B cell (primary cell): ENCODE results near the gene NBEAL2. TPM values are rescaled to one million over a fixed set of nuclear protein-coding genes. Genes with fewer than 3 reads are reported as not detected.

Experiments
- ATAC-seq: fragments of 200-7000 bp; cut with Tn5 transposase; one replicate; pipeline ENCODE4 v1.10.0; 2021; ENCODE audit warnings: low read depth, mild to moderate bottlenecking, moderate number of reproducible peaks, moderate library complexity
- CTCF ChIA-PET: fragments of 350-600 bp; sonication (Branson Sonifier 250); formaldehyde crosslinking; loops from one replicate; lab custom pipeline; 2021; ENCODE audit warnings: antibody characterized with exemption, inconsistent platforms; lab: Charles Lee
- POLR2A ChIA-PET: fragments of 350-600 bp; sonication (Branson Sonifier 250); formaldehyde crosslinking; loops from one replicate; lab custom pipeline; 2021; ENCODE audit warnings: antibody characterized with exemption; lab: Charles Lee
- DNase-seq: peaks from one replicate; pipeline ENCODE4 v3.0.0; 2013
- H2AFZ ChIP-seq: 2 replicates; pipeline ENCODE4 v1.6.1; 2012; ENCODE audit warnings: mild to moderate bottlenecking, low read depth, low read length; ENCODE audit not compliant: insufficient read depth, poor library complexity, severe bottlenecking
- H3K27ac ChIP-seq, 2 donors: 1 replicate in 1 of 2; 2 replicates in 1 of 2; pipeline ENCODE4 v1.5.1; 2012 to 2013; ENCODE audit warnings: low read length in 2 of 2, mild to moderate bottlenecking in 2 of 2, moderate library complexity in 1 of 2
- H3K27me3 ChIP-seq, 4 experiments: fragments of 200-600 bp in 1 of 4; sonication (generic) in 1 of 4; replicated peaks in 1 of 4; 1 replicate in 2 of 4; 2 replicates in 2 of 4; pipeline versions ENCODE4 v1.6.1 to v1.7.0; 2013 to 2016; ENCODE audit warnings: low read length in 3 of 4, mild to moderate bottlenecking in 2 of 4, mixed read lengths in 1 of 4, moderate library complexity in 1 of 4; ENCODE audit not compliant: insufficient read depth in 4 of 4, control insufficient read depth in 3 of 4; ENCODE audit errors: control extremely low read depth in 1 of 4
- H3K36me3 ChIP-seq, 2 experiments: replicated peaks in 1 of 2; 1 replicate in 1 of 2; 2 replicates in 1 of 2; pipeline versions ENCODE4 v1.6.1 to v1.7.1; 2013; ENCODE audit warnings: low read length in 1 of 2; ENCODE audit not compliant: insufficient read depth in 2 of 2, control insufficient read depth in 1 of 2; ENCODE audit errors: control extremely low read depth in 1 of 2, extremely low read depth in 1 of 2
- H3K4me1 ChIP-seq, 2 donors: fragments of 200-600 bp in 1 of 2; sonication (generic) in 1 of 2; 1 replicate in 1 of 2; 2 replicates in 1 of 2; pipeline versions ENCODE4 v1.5.1 to v1.6.1; 2013 to 2017; ENCODE audit warnings: low read length in 2 of 2; ENCODE audit not compliant: control insufficient read depth in 2 of 2, insufficient read depth in 2 of 2
- H3K4me2 ChIP-seq: replicated peaks from 2 replicates; pipeline ENCODE3; 2012; ENCODE audit warnings: mild to moderate bottlenecking, low read depth, low read length; ENCODE audit not compliant: poor library complexity, severe bottlenecking
- H3K4me3 ChIP-seq, 5 experiments: fragments of 200-600 bp in 1 of 5; sonication (generic) in 1 of 5; 1 replicate in 3 of 5; 2 replicates in 2 of 5; pipeline versions ENCODE4 v1.5.1 to v1.7.0; 2011 to 2016; ENCODE audit warnings: low read length in 4 of 5, mild to moderate bottlenecking in 4 of 5, low read depth in 2 of 5, control low read depth in 1 of 5, moderate library complexity in 1 of 5; ENCODE audit not compliant: insufficient read depth in 1 of 5; ENCODE audit errors: control extremely low read depth in 1 of 5, extremely low read depth in 1 of 5
- H3K79me2 ChIP-seq: fragments of 200-600 bp; sonication (generic); one replicate; pipeline ENCODE4 v1.6.0; 2016; ENCODE audit warnings: low read length; ENCODE audit not compliant: control insufficient read depth, insufficient read depth
- H3K9ac ChIP-seq: fragments of 200-600 bp; sonication (generic); 2 replicates; pipeline ENCODE4 v1.6.1; 2017; ENCODE audit warnings: mild to moderate bottlenecking, low read length, moderate library complexity
- H3K9me3 ChIP-seq, 3 donors: one replicate each; pipeline versions ENCODE4 v1.6.1 to v1.7.1; 2013; ENCODE audit warnings: low read length in 2 of 3; ENCODE audit not compliant: control insufficient read depth in 2 of 3, insufficient read depth in 1 of 3; ENCODE audit errors: control extremely low read depth in 1 of 3
- H4K20me1 ChIP-seq: 2 replicates; pipeline ENCODE4 v1.6.0; 2012; ENCODE audit warnings: mild to moderate bottlenecking, low read length; ENCODE audit not compliant: insufficient read depth, control insufficient read depth, poor library complexity, severe bottlenecking
- H3K27ac Mint-ChIP-seq: one replicate; pipeline ENCODE4 v1.8.0; 2021; ENCODE audit warnings: mixed read lengths
- H3K27me3 Mint-ChIP-seq: one replicate; pipeline ENCODE4 v1.8.0; 2021; ENCODE audit warnings: mixed read lengths
- H3K4me1 Mint-ChIP-seq: one replicate; pipeline ENCODE4 v1.8.0; 2021; ENCODE audit warnings: mixed read lengths
- H3K4me3 Mint-ChIP-seq: one replicate; pipeline ENCODE4 v1.8.0; 2021; ENCODE audit warnings: mixed read lengths
- H3K9me3 Mint-ChIP-seq: one replicate; pipeline ENCODE4 v1.8.0; 2022; ENCODE audit warnings: mixed read lengths; ENCODE audit not compliant: insufficient read depth
- EZH2 ChIP-seq: IDR thresholded peaks from 2 replicates; pipeline ENCODE4 v1.6.1; 2012; ENCODE audit warnings: borderline replicate concordance, low read depth, mild to moderate bottlenecking, moderate library complexity, low read length; ENCODE audit not compliant: insufficient read depth, poor library complexity, severe bottlenecking
- WGBS: methylation state at CpG from one replicate; pipeline ENCODE4 v1.1.5; 2013; ENCODE audit warnings: missing lambda C conversion rate; ENCODE audit not compliant: insufficient coverage; 5-methylcytosine and 5-hydroxymethylcytosine counted together
- intact Hi-C: fragments of 100-400 bp; cut with micrococcal nuclease; formaldehyde crosslinking; loops from one replicate; pipeline ENCODE4 v1.10.0; 2022
- polyA plus RNA-seq: library from polyadenylated mRNA; depleted of rRNA; stranded (reverse); fragments of >200 nt; gene quantifications from 2 replicates; pipeline ENCODE4 v1.2.3, GENCODE V29; 2012
- total RNA-seq, 2 donors: library from RNA; stranded (reverse); fragments of 120-200 nt in 1 of 2; gene quantifications; 1 replicate in 1 of 2; 2 replicates in 1 of 2; pipeline versions ENCODE4 v1.2.3 to v1.2.4, GENCODE V29; 2013 to 2022
- TF ChIP-seq, protein P1 (sequence below): fragments of 200-600 bp; IDR thresholded peaks from one replicate; pipeline ENCODE4 v1.8.0; 2022; ENCODE audit warnings: antibody characterized with exemption, mild to moderate bottlenecking

NBEAL2 gene
- total and polyA plus RNA-seq, 2 donors (not counting 1 experiment from before 2014, with no cell fraction given) = 63.8 to 155 TPM

DNA sequence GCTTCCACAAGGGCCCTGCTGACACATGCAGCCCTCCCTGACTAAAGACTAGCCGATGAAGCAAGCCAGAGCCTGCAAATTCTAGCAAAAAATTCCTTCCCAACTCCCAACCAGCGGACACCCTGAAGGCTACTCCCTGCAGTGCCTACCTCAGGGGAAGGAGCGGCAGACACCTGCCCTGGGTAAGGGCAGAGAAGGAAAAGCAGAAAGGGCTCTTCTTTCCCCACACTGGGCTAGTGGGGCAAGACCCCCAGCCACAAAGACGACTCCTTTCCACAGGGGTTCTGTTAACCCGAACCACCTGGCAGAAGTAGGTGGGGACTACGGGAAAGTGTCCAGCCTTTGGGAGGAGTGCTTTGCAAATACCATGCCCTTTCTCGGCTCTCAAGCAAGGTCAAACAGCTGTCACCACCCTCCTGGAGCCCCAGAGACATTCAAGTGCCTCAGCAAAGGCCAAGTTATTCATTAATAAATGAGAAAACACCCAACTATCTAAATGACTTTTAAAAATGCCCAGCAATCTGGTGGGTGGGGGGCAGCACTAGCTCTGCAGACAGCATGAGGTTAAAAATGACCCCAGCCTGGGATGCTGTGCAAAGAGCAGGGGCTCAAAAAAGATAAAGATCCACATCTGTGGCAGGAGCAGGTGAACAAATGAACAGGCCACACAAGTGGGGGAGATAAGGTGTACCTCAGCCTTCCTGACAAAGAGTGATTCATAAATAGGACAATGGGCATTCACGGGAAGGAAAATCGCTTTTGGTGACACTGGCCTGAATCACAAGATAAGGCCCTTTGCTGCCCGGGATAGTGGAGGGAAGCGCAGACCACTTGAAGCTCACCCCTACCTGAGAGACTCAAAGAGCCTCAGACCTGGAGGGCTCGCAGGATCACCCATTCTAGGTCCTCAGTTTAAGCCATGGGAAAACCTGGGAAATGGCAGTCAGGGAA lies 36.0 kb upstream of the NBEAL2 start:
- H3K9ac ChIP-seq = no peak overlapping the region
- no peak overlapping the region for H3K4me3 Mint-ChIP-seq
- ATAC-seq (no peak), DNase-seq (no peak)
- peaks cover 86% of the 10 kb centered on the region for H3K4me1 Mint-ChIP-seq
- CTCF ChIA-PET = no interaction called here
- whole genome bisulfite sequencing = 92% methylated on average over 3 of the region's 12 CpGs
- intact Hi-C loops = no loop called here
- no peaks in the 10 kb centered on the region for H3K9me3 Mint-ChIP-seq
- peaks cover 34 to 59% of the 10 kb centered on the region in 2 donors for H3K4me1 ChIP-seq
- H4K20me1 ChIP-seq = peaks cover 84% of the 10 kb centered on the region
- peaks cover 97% of the 10 kb centered on the region for H3K79me2 ChIP-seq
- H3K27me3 Mint-ChIP-seq = no peaks in the 10 kb centered on the region
- POLR2A ChIA-PET = no interaction called here
- no peaks in the 10 kb centered on the region for H3K9me3 ChIP-seq
- no peak overlapping the region for H3K4me3 ChIP-seq
- H2AFZ ChIP-seq = no peak overlapping the region
- peak overlapping the region; percentile 70 for H3K27ac Mint-ChIP-seq
- H3K4me2 ChIP-seq = no peak overlapping the region
- TF ChIP-seq, protein P1, sequence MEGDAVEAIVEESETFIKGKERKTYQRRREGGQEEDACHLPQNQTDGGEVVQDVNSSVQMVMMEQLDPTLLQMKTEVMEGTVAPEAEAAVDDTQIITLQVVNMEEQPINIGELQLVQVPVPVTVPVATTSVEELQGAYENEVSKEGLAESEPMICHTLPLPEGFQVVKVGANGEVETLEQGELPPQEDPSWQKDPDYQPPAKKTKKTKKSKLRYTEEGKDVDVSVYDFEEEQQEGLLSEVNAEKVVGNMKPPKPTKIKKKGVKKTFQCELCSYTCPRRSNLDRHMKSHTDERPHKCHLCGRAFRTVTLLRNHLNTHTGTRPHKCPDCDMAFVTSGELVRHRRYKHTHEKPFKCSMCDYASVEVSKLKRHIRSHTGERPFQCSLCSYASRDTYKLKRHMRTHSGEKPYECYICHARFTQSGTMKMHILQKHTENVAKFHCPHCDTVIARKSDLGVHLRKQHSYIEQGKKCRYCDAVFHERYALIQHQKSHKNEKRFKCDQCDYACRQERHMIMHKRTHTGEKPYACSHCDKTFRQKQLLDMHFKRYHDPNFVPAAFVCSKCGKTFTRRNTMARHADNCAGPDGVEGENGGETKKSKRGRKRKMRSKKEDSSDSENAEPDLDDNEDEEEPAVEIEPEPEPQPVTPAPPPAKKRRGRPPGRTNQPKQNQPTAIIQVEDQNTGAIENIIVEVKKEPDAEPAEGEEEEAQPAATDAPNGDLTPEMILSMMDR = no peak
- no peak for TF ChIP-seq EZH2
- peaks cover 0 to 72% of the 10 kb centered on the region in 2 experiments for H3K36me3 ChIP-seq
- peak overlapping the region in 1 of 2 donors; percentile 35 for H3K27ac ChIP-seq
- H3K27me3 ChIP-seq = no peaks in the 10 kb centered on the region

GRCh38 chr3:46944191-46944590 lies 35.3 kb upstream of the NBEAL2 start:
- 95% methylated on average over 8 of the region's 8 CpGs for WGBS
- H4K20me1 ChIP-seq = peaks cover 87% of the 10 kb centered on the region
- Mint-ChIP-seq H3K9me3 (no peaks in the 10 kb centered on the region), H3K4me1 (peaks cover 88% of the 10 kb centered on the region), H3K27ac (peak overlapping the region; percentile 70), H3K4me3 (no peak overlapping the region), H3K27me3 (no peaks in the 10 kb centered on the region)
- no peak for ATAC-seq
- H3K36me3 ChIP-seq = peaks cover 0 to 66% of the 10 kb centered on the region in 2 experiments
- no peak for DNase-seq
- H3K4me3 ChIP-seq = no peak overlapping the region
- peaks cover 97% of the 10 kb centered on the region for H3K79me2 ChIP-seq
- ChIA-PET POLR2A (no interaction called here), CTCF (no interaction called here)
- H2AFZ ChIP-seq = no peak overlapping the region
- H3K27ac ChIP-seq = peak overlapping the region in 1 of 2 donors; percentile 30
- TF ChIP-seq, protein P1 = no peak
- TF ChIP-seq EZH2 = no peak
- H3K9ac ChIP-seq = no peak overlapping the region
- no peaks in the 10 kb centered on the region for H3K27me3 ChIP-seq
- intact Hi-C loops = no loop called here
- H3K4me1 ChIP-seq = peaks cover 34 to 59% of the 10 kb centered on the region in 2 donors
- H3K9me3 ChIP-seq = no peaks in the 10 kb centered on the region
- H3K4me2 ChIP-seq = no peak overlapping the region
